Esophagus muscularis mucosa (tissue), 4 donors: ENCODE data around the gene ATG10.
"Not testable (repeated sequence)": the region's sequence is repeated elsewhere in the genome, so short reads cannot be mapped to it uniquely, and the experiment has no call there.

Experiments used
- CTCF ChIP-seq, 3 experiments: fragments of 200-600 bp in 2 of 3; fragments of 450-650 bp in 1 of 3; sonication (generic) in 2 of 3; IDR thresholded peaks; one replicate each; pipeline ENCODE4 v1.5.1; 2017 to 2019; ENCODE audit warnings: antibody characterized with exemption in 3 of 3, mild to moderate bottlenecking in 2 of 3, moderate library complexity in 1 of 3
- EP300 ChIP-seq: sonication (generic); formaldehyde crosslinking; IDR thresholded peaks from one replicate; pipeline ENCODE4 v1.6.1; 2017; ENCODE audit warnings: antibody characterized with exemption
- POLR2A ChIP-seq: fragments of 450-650 bp; IDR thresholded peaks from one replicate; pipeline ENCODE4 v1.6.1; 2017; ENCODE audit warnings: antibody characterized with exemption, moderate library complexity, mild to moderate bottlenecking, low read depth
- POLR2AphosphoS5 ChIP-seq, 2 donors: sonication (generic); formaldehyde crosslinking; IDR thresholded peaks; one replicate each; pipeline ENCODE4 v1.6.1; 2017; ENCODE audit warnings: antibody characterized with exemption in 2 of 2

GRCh38 chr5:82269363-82269762, 297.5 kb downstream of the ATG10 start:
- not testable (repeated sequence) for TF ChIP-seq CTCF (IDR thresholded peaks at IDR 0.05); POLR2A; EP300; POLR2AphosphoS5 (IDR thresholded peaks at IDR 0.05)
